HT-29 (cell line): ENCODE data around the gene ZNF555. TPM values are rescaled to one million over a fixed set of nuclear protein-coding genes. Genes with fewer than 3 reads are reported as not detected.

Source experiments
- DNase-seq: peaks from one replicate; pipeline ENCODE4 v3.0.0-alpha.2; 2015; ENCODE audit warnings: low spot score
- total RNA-seq: library from RNA; depleted of rRNA; stranded (reverse); fragments of >200 nt; shearing (Covaris generic); gene quantifications from 2 replicates; pipeline ENCODE4 v1.2.3, GENCODE V29; 2014

Gene ZNF555
- total RNA-seq, 1 experiment from 2014 or later = 1.3 TPM

DNA sequence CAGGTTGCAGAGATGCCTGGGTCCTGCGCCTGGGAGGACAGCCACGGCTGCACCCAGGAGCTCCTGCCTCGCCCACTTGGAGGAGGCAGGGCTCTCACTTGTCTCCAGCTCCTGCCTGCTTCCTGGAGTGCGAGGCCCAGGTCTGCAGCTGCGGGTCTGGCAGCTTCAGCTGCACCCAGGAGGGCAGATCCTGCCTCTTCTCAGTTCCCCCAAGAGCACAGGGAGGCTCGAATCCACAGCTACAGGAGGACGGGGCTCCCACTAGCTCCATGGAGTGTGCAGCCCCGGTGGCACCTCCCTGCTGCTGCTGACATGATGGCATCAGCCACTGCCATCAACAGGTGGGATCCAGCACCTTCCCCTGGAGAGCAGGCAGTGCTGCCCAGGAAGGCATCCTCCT lies 17.1 kb upstream of the ZNF555 start:
- no peak for DNase-seq

- DNase-seq = no peak
These were observed 14.3 kb upstream of the ZNF555 start for GRCh38 chr19:2827022-2827421.

DNA sequence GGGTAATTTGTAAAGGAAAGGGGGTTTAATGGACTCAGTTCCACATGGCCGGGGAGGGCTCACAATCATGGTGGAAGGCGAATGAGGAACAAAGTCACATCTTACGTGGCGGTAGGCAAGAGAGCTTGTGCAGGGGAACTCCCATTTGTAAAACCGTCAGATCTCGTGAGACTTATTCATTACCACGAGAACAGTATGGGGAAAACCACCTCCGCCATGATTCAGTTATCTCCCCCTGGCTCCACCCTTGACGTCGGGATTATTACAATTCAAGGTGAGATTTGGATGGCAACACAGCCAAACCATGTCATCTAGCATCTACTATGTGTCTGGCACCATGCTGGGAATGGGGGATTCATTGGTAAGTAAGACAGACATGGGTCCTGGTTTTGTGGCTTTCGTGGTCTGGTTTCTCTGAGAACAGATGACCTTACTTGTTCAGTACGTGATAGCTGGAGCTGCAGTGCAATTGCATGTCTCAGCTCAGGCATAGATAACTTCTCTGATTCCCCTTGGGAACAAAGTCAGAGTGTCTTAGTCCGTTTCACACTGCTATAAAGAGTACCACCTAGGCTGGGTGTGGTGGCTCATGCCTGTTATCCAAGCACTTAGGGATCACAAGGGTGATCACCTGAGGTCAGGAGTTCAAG lies 13.3 kb upstream of the ZNF555 start:
- no peak for DNase-seq

DNA sequence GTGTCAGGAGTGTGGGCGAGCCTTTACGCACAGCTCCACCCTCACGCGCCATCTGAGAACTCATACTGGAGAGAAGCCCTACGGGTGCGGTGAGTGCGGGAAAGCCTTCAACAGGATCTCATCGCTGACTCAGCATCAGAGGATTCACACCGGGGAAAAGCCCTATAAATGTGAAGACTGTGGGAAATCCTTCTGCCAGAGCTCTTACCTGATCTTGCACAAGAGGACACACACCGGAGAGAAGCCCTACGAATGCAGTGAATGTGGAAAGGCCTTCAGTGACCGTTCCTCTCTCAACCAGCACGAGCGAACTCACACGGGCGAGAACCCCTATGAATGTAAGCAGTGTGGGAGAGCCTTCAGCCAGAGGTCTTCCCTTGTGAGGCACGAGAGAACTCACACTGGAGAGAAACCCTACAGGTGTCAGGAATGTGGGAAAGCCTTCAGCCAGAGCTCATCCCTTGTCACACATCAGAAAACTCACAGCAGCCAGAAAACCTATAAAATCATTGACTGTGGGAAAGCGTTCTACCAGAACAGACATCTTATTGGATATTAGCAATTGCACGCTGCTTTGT lies 6.9 kb upstream of the ZNF555 start:
- DNase-seq = no peak

GRCh38 chr19:2837430-2837829 lies 3.8 kb upstream of the ZNF555 start:
- no peak for DNase-seq

GRCh38 chr19:2841855-2842574 lies 740 bp downstream of the ZNF555 start:
- no peak for DNase-seq

DNA sequence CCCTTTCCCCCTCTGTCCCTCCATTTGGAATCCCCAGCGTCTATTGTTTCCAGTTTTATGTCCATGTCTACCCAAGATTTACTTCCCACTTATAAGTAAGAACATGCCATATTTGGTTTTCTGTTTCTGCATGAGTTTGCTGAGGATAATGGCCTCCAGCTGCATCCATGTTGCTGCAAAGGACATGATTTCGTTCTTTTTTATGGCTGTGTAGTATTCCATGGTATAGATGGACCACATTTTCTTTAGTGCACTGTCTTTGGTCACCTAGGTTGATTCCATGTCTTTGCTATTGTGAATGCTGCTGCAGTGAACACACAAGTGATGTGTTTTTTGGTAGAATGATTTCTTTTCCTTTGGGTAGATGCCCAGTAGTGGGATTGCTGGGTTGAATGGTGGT lies 3.8 kb downstream of the ZNF555 start:
- no peak for DNase-seq

DNA sequence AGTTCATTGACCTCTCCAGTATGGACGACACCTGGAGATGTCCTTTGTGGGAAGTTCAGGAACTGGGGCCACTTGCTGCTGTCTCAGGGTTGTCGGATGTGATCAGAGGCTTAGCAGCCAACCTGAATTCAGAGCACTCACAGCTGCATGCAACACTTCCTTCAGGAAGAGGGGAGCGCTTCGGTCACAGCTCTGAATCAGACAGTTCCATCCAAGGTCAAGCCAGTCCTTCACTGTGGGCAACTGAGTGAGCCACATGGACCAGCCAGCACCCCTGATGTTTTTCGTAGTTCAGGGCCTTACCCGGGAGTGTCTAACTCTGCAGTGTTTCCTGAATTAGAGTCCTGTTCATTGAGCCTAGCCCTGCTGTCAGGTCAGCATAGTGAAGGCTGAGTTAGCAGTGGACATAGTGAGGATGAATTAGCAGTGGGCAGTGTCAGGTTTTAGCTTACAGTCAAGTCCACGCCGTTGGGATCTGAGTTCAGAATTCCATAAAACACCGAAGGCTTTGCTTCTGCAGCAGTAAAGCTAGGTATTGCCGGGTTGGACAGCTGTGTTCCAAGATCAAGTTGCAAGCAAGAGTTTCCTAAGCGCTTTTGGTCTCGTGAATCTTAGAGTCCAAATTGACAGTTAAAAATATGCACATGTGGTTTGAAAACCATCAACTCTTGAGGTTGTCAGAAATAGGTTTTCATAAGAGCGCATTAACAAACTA lies 5.1 kb downstream of the ZNF555 start:
- DNase-seq = no peak

DNA sequence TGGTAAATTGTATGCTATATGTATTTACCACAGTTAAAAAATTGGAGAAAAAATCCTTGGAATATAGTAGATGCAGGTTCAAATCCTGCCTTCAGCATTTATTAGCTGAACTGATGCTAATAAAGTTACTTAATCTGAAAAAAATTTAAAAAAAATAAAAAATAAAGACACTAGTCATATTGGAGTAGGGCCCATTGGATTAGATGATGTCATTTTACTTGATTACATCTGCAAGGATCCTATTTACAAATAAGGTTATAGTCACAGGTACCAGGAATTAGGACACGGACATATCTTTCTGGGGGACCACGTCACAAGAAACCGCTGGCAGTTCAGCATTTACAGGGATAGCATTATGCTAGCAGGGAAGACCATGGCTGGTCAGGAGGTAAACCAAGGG lies 6.2 kb downstream of the ZNF555 start:
- no peak for DNase-seq

GRCh38 chr19:2848616-2849015 lies 7.3 kb downstream of the ZNF555 start:
- DNase-seq = no peak

- no peak for DNase-seq
These were observed 9.1 kb downstream of the ZNF555 start for GRCh38 chr19:2850256-2850925.

DNA sequence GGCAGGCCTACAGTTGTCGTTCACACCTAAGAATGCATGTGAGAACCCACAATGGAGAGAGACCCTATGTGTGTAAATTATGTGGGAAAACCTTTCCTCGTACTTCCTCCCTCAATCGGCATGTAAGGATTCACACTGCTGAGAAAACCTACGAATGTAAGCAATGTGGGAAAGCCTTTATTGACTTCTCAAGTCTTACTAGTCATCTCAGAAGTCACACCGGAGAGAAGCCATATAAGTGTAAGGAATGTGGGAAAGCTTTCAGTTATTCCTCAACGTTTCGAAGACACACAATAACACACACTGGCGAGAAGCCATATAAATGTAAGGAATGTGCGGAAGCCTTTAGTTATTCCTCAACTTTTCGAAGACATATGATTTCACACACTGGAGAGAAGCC lies 11.3 kb downstream of the ZNF555 start:
- DNase-seq = no peak

DNA sequence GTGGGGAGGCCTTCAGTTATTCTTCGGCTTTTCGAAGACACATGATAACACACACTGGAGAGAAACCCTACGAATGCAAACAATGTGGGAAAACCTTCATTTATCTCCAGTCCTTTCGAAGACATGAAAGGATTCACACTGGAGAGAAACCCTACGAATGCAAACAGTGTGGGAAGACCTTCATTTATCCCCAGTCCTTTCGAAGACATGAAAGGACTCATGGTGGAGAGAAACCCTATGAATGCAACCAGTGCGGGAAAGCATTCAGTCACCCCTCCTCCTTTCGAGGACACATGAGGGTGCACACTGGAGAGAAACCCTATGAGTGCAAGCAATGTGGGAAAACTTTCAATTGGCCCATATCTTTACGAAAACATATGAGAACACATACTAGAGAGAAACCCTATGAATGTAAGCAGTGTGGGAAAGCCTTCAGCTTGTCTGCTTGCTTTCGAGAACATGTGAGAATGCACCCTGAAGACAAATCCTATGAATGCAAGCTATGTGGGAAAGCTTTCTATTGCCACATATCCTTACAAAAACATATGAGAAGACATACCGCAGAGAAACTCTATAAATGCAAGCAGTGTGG lies 11.8 kb downstream of the ZNF555 start:
- DNase-seq = no peak

- DNase-seq = no peak
These were observed 13.6 kb downstream of the ZNF555 start for GRCh38 chr19:2854849-2855248.

- DNase-seq = no peak
These were observed 15.3 kb downstream of the ZNF555 start for GRCh38 chr19:2856457-2857050.

DNA sequence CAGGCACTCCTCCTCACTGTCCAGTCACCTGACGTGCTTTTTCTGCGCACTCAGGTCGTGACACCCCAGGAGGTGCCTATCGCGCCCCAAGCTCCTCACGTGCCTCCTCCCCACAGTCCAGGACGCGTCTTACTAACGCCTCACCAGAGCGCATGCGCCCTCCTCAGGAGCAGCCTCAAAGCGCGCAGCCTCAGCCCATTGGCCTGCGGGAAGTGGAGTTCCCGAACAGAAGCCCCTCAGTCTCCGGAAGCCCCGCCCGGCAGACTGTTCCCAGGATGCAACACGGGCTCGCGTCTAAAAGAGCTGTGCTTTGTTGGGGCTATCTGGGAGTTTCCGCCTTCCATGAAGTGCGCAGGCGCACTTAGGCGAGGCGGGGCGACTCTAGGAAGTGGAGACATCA lies 17.6 kb downstream of the ZNF555 start:
- no peak for DNase-seq

DNA sequence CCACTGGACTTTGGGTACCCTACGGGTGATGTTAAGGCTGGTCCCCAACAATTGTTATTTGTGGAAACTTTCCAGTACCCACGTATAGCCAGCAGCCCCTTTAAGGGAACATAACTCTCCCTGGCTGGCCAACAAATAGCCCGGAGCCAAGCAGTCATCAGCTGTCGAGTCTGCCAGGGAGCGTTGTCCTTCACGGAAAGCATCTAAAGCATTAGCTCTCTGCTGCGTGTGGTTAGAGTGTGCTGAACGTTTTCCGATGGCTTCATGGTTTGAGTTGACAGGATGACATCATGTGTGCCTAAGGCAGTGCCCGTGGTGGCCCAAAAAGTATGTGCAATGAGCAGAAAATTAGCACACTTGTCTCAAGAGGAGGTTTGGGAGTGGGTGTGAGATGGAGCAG lies 22.5 kb downstream of the ZNF555 start:
- no peak for DNase-seq

- no peak for DNase-seq
These were observed 24.2 kb downstream of the ZNF555 start for GRCh38 chr19:2865334-2866100.

- DNase-seq = no peak
These were observed 25.3 kb downstream of the ZNF555 start for GRCh38 chr19:2866495-2867024.
